Measurements from ENCODE around the gene EEPD1. TPM values are rescaled to one million over a fixed set of nuclear protein-coding genes. Genes with fewer than 3 reads are reported as not detected.
"Not testable (repeated sequence)": the region's sequence is repeated elsewhere in the genome, so short reads cannot be mapped to it uniquely, and the experiment has no call there.

The EEPD1 gene
- total RNA-seq, result 1 to 10 TPM; 1.2 to 1.3 TPM

DNA sequence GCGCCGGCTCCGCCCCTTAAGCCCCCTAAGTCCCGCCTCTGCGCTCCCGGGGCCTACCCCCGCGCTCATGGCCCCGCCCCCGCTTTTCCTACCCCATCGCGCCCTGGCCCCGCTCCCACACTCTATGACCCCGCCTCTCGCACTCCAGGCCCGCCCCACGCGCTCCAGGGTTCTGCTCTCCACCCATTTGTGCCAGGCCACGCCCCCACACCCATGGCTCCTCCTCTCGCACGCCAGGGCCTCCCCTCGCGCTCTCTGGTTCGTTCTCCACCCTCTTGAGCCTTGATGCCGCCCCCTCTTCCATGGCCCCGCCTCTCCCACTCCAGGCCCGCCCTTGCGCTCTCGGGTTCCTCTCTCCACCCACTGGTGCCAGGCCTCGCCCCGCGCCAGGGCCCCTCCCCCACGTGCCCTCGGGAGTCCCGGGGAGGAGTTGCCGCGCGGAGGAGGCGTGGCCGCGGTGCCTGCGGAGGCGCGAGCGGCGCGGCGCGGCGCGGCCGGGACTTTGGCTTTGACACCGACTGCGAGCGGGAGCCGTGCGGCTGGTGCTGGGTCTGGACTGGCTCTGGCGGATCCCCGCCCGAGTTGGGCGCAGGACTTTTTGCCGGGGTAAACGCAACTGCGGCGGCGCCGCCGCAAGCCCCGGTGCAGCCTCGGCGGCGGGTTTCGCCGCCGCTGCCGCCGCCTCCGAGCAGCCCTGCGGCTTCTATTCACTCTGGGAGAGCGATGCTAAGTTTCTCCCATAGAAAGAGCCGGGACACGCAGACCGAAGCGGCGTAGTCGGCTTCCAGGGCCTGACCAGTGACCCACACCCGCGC, at the start of gene EEPD1:
Gene EEPD1 (plus strand): TSS at position 499 of the 815 bp plus-strand sequence. CDS start 1,071 bp downstream, outside the sequence.
- peak; percentile 100 for DNase-seq
- Mint-ChIP-seq H3K4me3 (peak within 1 kb of the TSS; percentile 75), H3K36me3 (no peaks in the 10 kb centered on the region), H3K4me1 (ENCODE audit: low read depth) (peaks cover 27% of the 10 kb centered on the region), H3K27ac (peak within 1 kb of the TSS; percentile 21), H3K9me3 (peaks cover 2% of the 10 kb centered on the region), H3K27me3 (no peaks in the 10 kb centered on the region)
- intact Hi-C loops (cut with micrococcal nuclease), result loop anchor here (1.0 to 10.0 kb wide), 6 partner anchors 38 to 1116 kb away; partner anchors contain the start of genes DPY19L1 and SEPTIN7
- CTCF ChIA-PET, result no interaction called here
- POLR2A ChIA-PET, result interaction anchor here (1.0 kb wide), 1 partner anchor 41 kb away, joined by 3 read pairs; no protein-coding TSS in a partner anchor

DNA sequence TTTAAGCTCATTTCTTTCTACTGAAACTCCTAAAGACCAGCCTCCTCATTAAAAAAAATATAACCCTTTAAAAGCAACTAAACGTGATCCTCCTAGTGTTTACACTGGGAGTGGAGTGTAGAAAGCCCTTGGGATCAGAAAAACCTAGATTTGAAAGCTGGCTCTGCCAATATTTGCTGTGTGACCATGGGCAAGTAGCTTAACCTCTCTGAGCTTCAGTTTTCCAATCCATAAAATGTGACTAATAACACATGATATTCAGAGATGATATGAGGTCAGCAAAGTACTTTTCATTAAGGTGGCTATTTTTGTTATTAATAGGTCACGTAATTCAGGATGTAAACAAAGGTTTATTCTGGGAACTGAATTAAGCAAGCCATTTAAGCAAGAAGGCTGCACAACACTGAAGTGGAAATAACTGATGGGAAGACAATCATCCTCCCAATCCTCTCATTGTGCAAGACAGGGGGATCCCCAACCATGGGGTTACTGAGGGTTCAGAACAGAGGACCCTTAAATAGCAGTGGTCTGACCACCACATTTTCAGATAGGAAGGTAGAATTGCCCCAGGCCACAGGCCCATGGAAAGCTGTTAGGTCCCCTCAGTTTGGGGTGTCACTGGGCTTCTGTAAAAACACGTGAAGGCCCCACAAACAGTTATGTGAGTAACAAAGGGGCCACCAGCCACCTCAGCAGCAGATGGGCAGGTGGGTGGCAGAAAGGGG, 49.1 kb upstream of the EEPD1 start:
- DNase-seq, result no peak
- peaks cover under 1% of the 10 kb centered on the region for H3K4me1 Mint-ChIP-seq (ENCODE audit: low read depth)
- ChIA-PET CTCF (interaction anchor here (1.1 kb wide), 1 partner anchor 32 kb away, joined by 3 read pairs; no protein-coding TSS in a partner anchor), POLR2A (no interaction called here)
- peaks cover 9% of the 10 kb centered on the region for H3K9me3 Mint-ChIP-seq
- no peak overlapping the region for H3K27ac Mint-ChIP-seq
- no peaks in the 10 kb centered on the region for H3K27me3 Mint-ChIP-seq
- peaks cover 5% of the 10 kb centered on the region for H3K36me3 Mint-ChIP-seq
- intact Hi-C loops (cut with micrococcal nuclease), result no loop called here
- no peak overlapping the region for H3K4me3 Mint-ChIP-seq

DNA sequence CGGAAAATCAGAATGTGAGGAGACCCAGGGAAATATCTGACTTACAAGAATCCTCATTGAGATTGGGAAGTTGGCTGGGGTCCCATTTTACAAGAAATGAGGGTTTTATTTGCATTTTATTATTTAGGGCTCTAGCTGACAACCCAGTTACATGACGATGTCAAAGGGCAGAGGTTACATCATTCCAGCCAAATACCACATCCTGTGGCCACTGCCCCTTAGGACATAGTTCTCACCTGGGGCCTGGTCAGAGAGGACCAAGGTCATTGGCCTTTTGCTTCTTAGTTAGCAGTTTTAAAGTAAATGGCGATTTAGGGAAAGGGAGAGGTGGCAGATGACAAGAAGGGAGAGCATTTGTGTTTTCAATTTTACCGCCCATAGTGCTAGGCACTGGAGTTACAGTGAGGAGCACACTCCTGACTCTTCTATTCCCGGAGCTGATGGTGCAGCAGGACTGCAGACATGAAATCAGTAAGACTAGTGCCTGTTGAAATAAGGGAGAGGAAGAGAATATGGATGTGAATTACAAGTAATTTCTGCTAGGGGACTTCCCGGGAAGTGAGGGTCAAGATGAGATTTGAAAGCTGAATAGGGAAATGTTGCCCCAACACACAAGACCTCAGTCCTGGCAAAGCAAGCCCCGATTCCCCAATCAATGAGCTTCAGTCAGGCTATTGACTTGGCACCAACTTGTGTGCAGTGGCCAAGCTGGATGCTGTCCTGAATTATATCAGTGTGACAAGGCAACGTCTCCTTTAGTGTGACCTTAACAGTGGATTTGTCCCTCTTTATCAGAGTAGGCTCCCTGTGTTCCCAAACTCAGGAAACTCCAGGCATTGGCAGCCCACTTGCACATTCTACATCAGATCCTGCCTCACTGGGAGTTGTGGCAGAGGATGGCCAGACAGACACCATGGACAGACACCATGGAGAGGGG, 45.8 kb upstream of the EEPD1 start:
- H3K27me3 Mint-ChIP-seq; H3K36me3 Mint-ChIP-seq; H3K27ac Mint-ChIP-seq; CTCF ChIA-PET; intact Hi-C loops (cut with micrococcal nuclease); H3K9me3 Mint-ChIP-seq; DNase-seq; POLR2A ChIA-PET; H3K4me1 Mint-ChIP-seq (ENCODE audit: low read depth); H3K4me3 Mint-ChIP-seq: not testable (repeated sequence)

DNA sequence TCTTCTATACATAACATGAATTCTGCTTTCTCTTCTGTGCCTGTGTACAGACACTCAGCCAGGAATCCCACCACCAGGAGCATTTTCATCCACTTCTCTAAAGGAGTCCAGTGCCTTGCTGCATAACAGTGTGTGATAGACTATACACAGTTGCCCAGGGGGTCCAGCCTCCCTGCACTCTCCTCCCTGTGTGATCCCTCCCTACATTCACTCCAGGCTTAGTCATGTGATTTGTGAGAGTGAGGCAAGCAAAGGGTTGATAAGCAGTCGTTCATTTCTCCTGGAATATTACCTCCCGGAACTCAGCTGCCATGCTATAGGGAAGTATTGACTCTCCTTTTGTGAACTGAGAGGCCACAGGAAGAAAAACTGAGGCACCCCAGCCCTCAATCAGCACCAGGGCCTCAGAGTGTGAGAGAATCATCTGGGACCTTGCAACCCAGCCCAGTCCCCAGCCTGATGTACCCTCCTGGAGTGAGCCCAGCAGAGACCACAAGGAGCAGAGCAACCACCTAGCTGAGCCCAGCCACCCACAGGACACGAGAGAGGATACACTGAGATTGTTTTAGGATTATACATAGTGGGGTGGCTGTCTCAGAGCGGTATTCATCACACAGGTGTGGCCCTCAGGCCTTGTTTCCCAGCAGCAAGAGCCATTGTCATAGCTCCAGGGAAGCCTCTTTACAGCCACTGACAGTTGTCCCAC, 45.0 kb upstream of the EEPD1 start:
- DNase-seq, result no peak
- H3K4me1 Mint-ChIP-seq (ENCODE audit: low read depth), result peaks cover 2% of the 10 kb centered on the region
- H3K27ac Mint-ChIP-seq, result no peak overlapping the region
- POLR2A ChIA-PET, result no interaction called here
- intact Hi-C loops (cut with micrococcal nuclease), result no loop called here
- CTCF ChIA-PET, result no interaction called here
- H3K4me3 Mint-ChIP-seq, result no peak overlapping the region
- no peaks in the 10 kb centered on the region for H3K9me3 Mint-ChIP-seq
- H3K27me3 Mint-ChIP-seq, result peaks cover 2% of the 10 kb centered on the region
- H3K36me3 Mint-ChIP-seq, result no peaks in the 10 kb centered on the region

DNA sequence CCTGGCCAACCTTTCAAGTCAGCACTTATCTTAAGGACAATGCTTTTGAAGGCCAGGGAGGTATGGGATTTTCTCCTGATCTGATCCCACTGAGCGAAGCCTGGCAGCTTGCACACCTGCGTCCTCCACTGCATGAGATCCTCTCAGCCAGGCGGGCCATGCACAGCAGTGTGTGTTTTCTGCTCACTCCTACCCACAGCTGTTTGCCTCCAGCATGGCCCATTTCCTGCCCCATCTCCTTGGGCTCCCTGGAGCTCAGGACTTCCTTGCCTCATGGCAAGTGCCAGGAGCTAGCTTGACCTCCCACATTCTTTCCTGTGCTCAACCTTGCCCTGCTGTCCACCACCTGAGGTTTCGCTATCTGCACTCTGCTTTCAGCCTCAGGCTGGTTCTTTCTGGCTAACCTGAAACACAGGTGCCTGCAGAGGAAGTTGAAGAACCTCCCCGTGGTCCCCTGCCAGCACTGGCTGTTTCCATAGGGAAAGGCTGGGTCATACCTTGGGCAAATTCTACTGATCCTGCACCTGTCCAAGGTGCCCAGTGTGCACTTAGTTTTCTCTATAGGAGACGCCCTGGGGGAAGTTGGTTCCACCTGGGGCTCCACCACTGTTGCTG, 43.9 kb upstream of the EEPD1 start:
- peaks cover 6% of the 10 kb centered on the region for H3K27me3 Mint-ChIP-seq
- intact Hi-C loops (cut with micrococcal nuclease), result no loop called here

DNA sequence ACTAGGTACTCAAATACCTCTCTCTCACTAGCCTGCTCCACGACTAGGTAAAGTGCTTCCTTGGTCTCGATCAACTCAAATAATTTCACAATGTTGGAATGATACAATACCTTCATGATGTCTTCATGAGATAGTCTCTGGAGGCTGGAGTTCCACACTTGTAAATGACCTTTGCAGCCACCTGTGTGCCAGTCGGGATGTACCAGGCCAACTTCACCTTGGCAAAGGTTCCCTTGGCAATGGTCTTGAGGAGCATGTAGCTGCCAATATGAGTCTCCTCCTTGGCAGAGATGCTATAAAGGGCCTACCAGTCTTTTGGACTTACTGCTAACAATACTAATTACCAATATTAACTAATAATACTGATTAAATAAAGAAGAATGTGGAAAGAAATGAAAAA, 42.5 kb upstream of the EEPD1 start:
- intact Hi-C loops (cut with micrococcal nuclease), result no loop called here
- no peaks in the 10 kb centered on the region for H3K36me3 Mint-ChIP-seq
- H3K4me1 Mint-ChIP-seq (ENCODE audit: low read depth), result peaks cover 11% of the 10 kb centered on the region
- H3K27ac Mint-ChIP-seq, result no peak overlapping the region
- CTCF ChIA-PET, result no interaction called here
- POLR2A ChIA-PET, result no interaction called here
- H3K9me3 Mint-ChIP-seq, result no peaks in the 10 kb centered on the region
- DNase-seq, result no peak
- H3K27me3 Mint-ChIP-seq, result peaks cover 8% of the 10 kb centered on the region
- H3K4me3 Mint-ChIP-seq, result no peak overlapping the region

More for the DNA sequence above, 43.9 kb upstream of the EEPD1 start:
- Mint-ChIP-seq H3K4me3 (no peak overlapping the region), H3K36me3 (no peaks in the 10 kb centered on the region), H3K4me1 (ENCODE audit: low read depth) (peaks cover 2% of the 10 kb centered on the region), H3K27ac (no peak overlapping the region), H3K9me3 (no peaks in the 10 kb centered on the region)
- DNase-seq, result no peak
- CTCF ChIA-PET, result no interaction called here
- POLR2A ChIA-PET, result interaction anchor here (0.6 kb wide), 1 partner anchor 137 kb away, joined by 3 read pairs; no protein-coding TSS in a partner anchor

DNA sequence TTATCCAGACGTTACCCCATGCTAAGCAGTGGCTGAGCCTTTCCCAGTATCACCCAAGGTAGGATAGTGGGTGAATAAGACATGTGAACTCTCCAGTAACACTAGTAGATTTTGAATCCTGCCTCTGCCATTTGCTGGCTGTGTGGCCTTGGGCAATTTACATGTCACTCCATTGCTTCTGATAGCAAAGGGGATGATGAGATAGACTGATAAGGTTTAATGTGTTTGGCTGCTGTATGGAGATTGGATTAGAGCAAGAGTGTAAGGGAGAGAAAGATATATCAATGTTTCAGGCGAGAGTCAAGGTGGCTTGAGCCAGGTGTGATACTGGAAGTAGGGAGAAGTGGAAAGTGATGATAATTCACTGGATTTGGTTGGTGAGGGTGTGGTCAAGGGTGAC, 40.1 kb upstream of the EEPD1 start:
- DNase-seq, result no peak
- Mint-ChIP-seq H3K36me3 (no peaks in the 10 kb centered on the region), H3K9me3 (no peaks in the 10 kb centered on the region), H3K27ac (no peak overlapping the region), H3K4me1 (ENCODE audit: low read depth) (peaks cover 33% of the 10 kb centered on the region), H3K27me3 (peaks cover 15% of the 10 kb centered on the region), H3K4me3 (no peak overlapping the region)
- POLR2A ChIA-PET, result no interaction called here
- intact Hi-C loops (cut with micrococcal nuclease), result no loop called here
- CTCF ChIA-PET, result no interaction called here

DNA sequence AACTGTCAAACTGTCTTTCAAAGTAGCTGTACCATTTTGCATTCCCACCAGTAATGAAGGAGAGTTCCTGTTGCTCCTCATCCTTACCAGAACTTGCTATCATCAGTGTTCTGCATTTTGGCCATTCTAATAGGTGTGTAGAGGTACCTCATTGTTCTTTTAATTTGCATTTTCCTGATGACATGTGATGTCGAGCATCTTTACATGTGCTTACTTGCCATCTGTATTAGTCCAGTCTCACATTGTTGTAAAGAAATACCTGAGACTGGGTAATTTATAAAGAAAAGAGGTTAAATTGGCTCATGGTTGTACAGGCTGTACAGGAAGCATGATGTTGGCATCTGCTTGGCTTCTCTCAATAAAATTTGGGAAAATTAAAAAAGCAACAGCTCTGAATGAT, 38.7 kb upstream of the EEPD1 start:
- ChIA-PET CTCF (interaction anchor here (1.3 kb wide), 1 partner anchor 205 kb away, joined by 3 read pairs; no protein-coding TSS in a partner anchor), POLR2A (no interaction called here)
- H3K4me3 Mint-ChIP-seq, result no peak overlapping the region
- H3K4me1 Mint-ChIP-seq (ENCODE audit: low read depth), result peaks cover 36% of the 10 kb centered on the region
- H3K27ac Mint-ChIP-seq, result no peak overlapping the region
- peaks cover 1% of the 10 kb centered on the region for H3K9me3 Mint-ChIP-seq
- H3K27me3 Mint-ChIP-seq, result peaks cover 18% of the 10 kb centered on the region
- no peaks in the 10 kb centered on the region for H3K36me3 Mint-ChIP-seq
- intact Hi-C loops (cut with micrococcal nuclease), result no loop called here
- no peak for DNase-seq

DNA sequence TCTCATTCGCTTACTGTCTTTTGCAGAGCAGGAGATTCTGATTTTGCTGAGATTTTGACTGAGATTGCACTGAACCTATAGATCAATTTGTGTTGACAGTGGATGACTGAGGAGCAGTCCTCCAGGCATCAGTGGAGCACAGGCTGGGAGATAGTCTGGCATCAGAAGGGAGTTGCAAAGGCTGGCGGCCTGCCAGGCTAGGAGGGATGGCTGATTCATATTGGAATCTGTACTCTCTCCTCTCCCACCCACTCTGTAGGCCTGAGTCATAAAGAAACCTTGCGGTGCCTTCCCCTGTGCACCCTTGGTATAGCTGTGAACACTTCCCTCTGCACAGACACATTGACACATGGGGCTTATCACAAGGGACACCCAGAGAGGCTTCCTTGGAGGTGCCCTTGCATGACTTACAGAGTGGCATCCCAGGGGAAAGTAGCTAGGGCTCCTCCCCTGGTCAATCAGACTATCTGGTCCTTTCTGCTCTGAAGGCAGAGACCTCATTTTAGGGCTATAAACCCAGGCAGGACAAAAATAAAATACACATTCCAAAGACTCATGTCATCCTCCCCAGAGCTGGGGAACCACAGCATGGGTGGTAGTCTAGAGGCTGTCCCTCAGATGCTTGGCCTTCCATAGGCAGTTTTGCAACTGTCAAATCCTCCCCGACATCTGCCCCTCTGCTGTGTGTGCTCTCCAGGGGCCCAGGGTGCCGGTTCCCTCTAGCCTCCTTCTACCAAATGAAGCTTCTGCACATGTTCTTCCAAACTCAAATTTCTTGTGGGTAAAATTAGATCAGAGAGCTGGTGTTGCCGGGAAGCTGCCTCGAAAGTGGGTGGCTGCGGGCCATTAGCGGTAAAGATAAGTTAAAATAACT, 37.4 kb upstream of the EEPD1 start:
- Mint-ChIP-seq H3K4me1 (ENCODE audit: low read depth) (peaks cover 36% of the 10 kb centered on the region), H3K27me3 (peaks cover 18% of the 10 kb centered on the region), H3K4me3 (no peak overlapping the region), H3K27ac (peak overlapping the region; percentile 31), H3K36me3 (no peaks in the 10 kb centered on the region), H3K9me3 (peaks cover 4% of the 10 kb centered on the region)
- peak; percentile 95 for DNase-seq
- CTCF ChIA-PET, result interaction anchor here (1.3 to 1.7 kb wide), 3 partner anchors 174 to 204 kb away, joined by 3 to 5 read pairs (median 4); no protein-coding TSS in a partner anchor
- intact Hi-C loops (cut with micrococcal nuclease), result loop anchor here (1.0 to 5.0 kb wide), 3 partner anchors 38 to 487 kb away; partner anchors contain the start of gene EEPD1
- POLR2A ChIA-PET, result interaction anchor here (1.3 to 1.5 kb wide), 2 partner anchors 87 to 171 kb away, joined by 3 read pairs; no protein-coding TSS in a partner anchor

Measured in activated CD4-positive, alpha-beta memory T cell treated with anti-CD3 and anti-CD28 coated beads for 36 hours (primary cell).